ENCODE data around the gene COG8. TPM values are rescaled to one million over a fixed set of nuclear protein-coding genes. Genes with fewer than 3 reads are reported as not detected.

COG8 gene
- total and polyA plus RNA-seq, 2 of the 8 experiments (the other 6 are each of a cell fraction or from before 2014, with no cell fraction given) = 49.1 to 55.6 TPM

- H4K20me1 ChIP-seq (replicated peaks in 1 of 2; ENCODE audit: control insufficient read depth in 1 of 2, insufficient read depth in 2 of 2, low read length in 2 of 2) = peaks cover 0 to 4% of the 10 kb centered on the region in 2 experiments
- no peak overlapping the region for H4K8ac ChIP-seq (ENCODE audit: extremely low read depth, insufficient read depth, low read length)
- no peak overlapping the region for H3K23ac ChIP-seq (ENCODE audit: insufficient read length)
- POLR2A ChIA-PET (ENCODE audit: partially characterized antibody) = interaction anchor here (1.4 kb wide), 1 partner anchor 11 kb away, joined by 3 read pairs; no protein-coding TSS in a partner anchor
- no peaks in the 10 kb centered on the region for H3K9me3 ChIP-seq (ENCODE audit: insufficient read depth in 2 of 2, low read depth in 1 of 2, low read length in 1 of 2)
- H4K5ac ChIP-seq (ENCODE audit: insufficient read length, low read depth, low read length) = no peak overlapping the region
- no peak overlapping the region for H2AFZ ChIP-seq (ENCODE audit: low read length)
- WGBS, 2 experiments (ENCODE audit: extremely low coverage in 1 of 2, insufficient coverage in 1 of 2, insufficient read length in 1 of 2, insufficient replicate concordance in 2 of 2, low coverage in 1 of 2, low lambda C conversion rate in 2 of 2, missing lambda C conversion rate in 1 of 2) = 68% methylated on average over 1 of the region's 1 CpG; no CpG with 5 or more reads in 1 of the 2 experiments
- TF ChIP-seq NANOG (IDR thresholded peaks at IDR 0.05; ENCODE audit: insufficient read depth, low read depth, low read length, poor library complexity, severe bottlenecking) (no peak), E2F6 (IDR thresholded peaks at IDR 0.05) (no peak), ZNF274 (IDR thresholded peaks at IDR 0.05; ENCODE audit: borderline replicate concordance, extremely low read depth, low read length) (no peak), RFX5 (IDR thresholded peaks at IDR 0.05; ENCODE audit: borderline replicate concordance, low read depth, low read length) (no peak), SIRT6 (IDR thresholded peaks at IDR 0.05; ENCODE audit: low read length) (no peak), POU5F1 (IDR thresholded peaks at IDR 0.05; ENCODE audit: low read depth, low read length) (no peak), SP1 (IDR thresholded peaks at IDR 0.05; ENCODE audit: low read depth, low read length) (no peak), CBX8 (IDR thresholded peaks at IDR 0.05; ENCODE audit: borderline replicate concordance, low read depth, low read length) (no peak)
- H3K27me3 ChIP-seq (replicated peaks in 1 of 4; ENCODE audit: control insufficient read depth in 3 of 4, extremely low read depth in 1 of 4, insufficient read depth in 3 of 4, low read length in 3 of 4) = no peaks in the 10 kb centered on the region
- DNase-seq (ENCODE audit: low read depth in 1 of 2, low spot score in 2 of 2) (no peak), FAIRE-seq (no peak)
- H2AK5ac ChIP-seq (ENCODE audit: low read depth, low read length) = no peak overlapping the region
- peaks cover 7 to 44% (median 26%) of the 10 kb centered on the region in 4 experiments for H3K36me3 ChIP-seq (ENCODE audit: control insufficient read depth in 2 of 4, insufficient read depth in 4 of 4, low read length in 3 of 4)
- H3K9ac ChIP-seq (replicated peaks in 1 of 4; ENCODE audit: extremely low read depth in 1 of 4, low read depth in 3 of 4, low read length in 3 of 4) = no peak overlapping the region
- no peak overlapping the region for H3K56ac ChIP-seq (replicated peaks; ENCODE audit: insufficient read length, low read depth, low read length)
- no peak overlapping the region for H3K14ac ChIP-seq (ENCODE audit: insufficient read length)
- H3K79me2 ChIP-seq (ENCODE audit: control insufficient read depth in 1 of 2, insufficient read depth in 2 of 2, low read length in 2 of 2) = no peaks in the 10 kb centered on the region
- no peak overlapping the region for H3K27ac ChIP-seq (ENCODE audit: low read depth, low read length)
- H2BK5ac ChIP-seq (ENCODE audit: low read depth, low read length) = no peak overlapping the region
- H2BK12ac ChIP-seq (ENCODE audit: low read depth, low read length) = no peak overlapping the region
- no peak overlapping the region for H3K4me2 ChIP-seq (ENCODE audit: insufficient read depth in 1 of 2, low read depth in 2 of 2, low read length in 2 of 2)
- no peak overlapping the region for H3K4ac ChIP-seq (replicated peaks; ENCODE audit: insufficient read length, low read depth, low read length)
- H2BK20ac ChIP-seq (ENCODE audit: low read length) = no peak overlapping the region
- no peaks in the 10 kb centered on the region for H3K79me1 ChIP-seq (ENCODE audit: low read depth, low read length)
- H3K4me3 ChIP-seq (ENCODE audit: extremely low read depth in 1 of 4, insufficient read depth in 2 of 4, low read depth in 3 of 4, low read length in 4 of 4) = no peak overlapping the region
- H3K23me2 ChIP-seq (ENCODE audit: low read depth, low read length) = no peaks in the 10 kb centered on the region
- no peaks in the 10 kb centered on the region for H3K4me1 ChIP-seq (replicated peaks in 1 of 4; ENCODE audit: control insufficient read depth in 3 of 4, insufficient read depth in 4 of 4, low read length in 3 of 4)
- no peak overlapping the region for H2BK15ac ChIP-seq (ENCODE audit: low read length)
- no peak overlapping the region for H4K91ac ChIP-seq (replicated peaks; ENCODE audit: insufficient read length, low read length)
- no peak overlapping the region for H3K18ac ChIP-seq (ENCODE audit: extremely low read depth, low read length)
- no peak overlapping the region for H2BK120ac ChIP-seq (replicated peaks; ENCODE audit: low read depth, low read length)
- CTCF ChIA-PET (ENCODE audit: partially characterized antibody) = interaction anchor here (1.4 to 1.6 kb wide), 2 partner anchors 9 to 10 kb away, joined by 4 to 5 read pairs; no protein-coding TSS in a partner anchor
Measured at GRCh38 chr16:69373019-69373418, 33.7 kb upstream of the COG8 start.
